ENCODE measurements around the gene ZNF607.

GRCh38 chr19:37691881-37692504, 27.6 kb downstream of the ZNF607 start:
- TF ChIP-seq CTCF (IDR thresholded peaks at IDR 0.05) (no peak), POLR2A (IDR thresholded peaks at IDR 0.05) (no peak), EP300 (IDR thresholded peaks at IDR 0.05) (no peak)

Measured in suprapubic skin (tissue), 3 donors.